HepG2 (cell line): Measurements from ENCODE around the gene UBE2N. TPM values are rescaled to one million over a fixed set of nuclear protein-coding genes. Genes with fewer than 3 reads are reported as not detected.
A peak's percentile ranks its signal among the peaks of the same experiment; 100 is the strongest.

Experiments used
- AHDC1 ChIP-seq: sonication (generic); formaldehyde crosslinking; IDR thresholded peaks from 2 replicates; pipeline ENCODE4 v1.5.1; 2020; ENCODE audit warnings: mild to moderate bottlenecking, missing genetic modification reagents, borderline replicate concordance
- ARNT ChIP-seq: fragments of 450-650 bp; IDR thresholded peaks from 2 replicates; pipeline ENCODE4 v1.6.1; 2017
- CENPT ChIP-seq: sonication (generic); formaldehyde crosslinking; IDR thresholded peaks from 2 replicates; pipeline ENCODE4 v1.8.0; 2022; ENCODE audit warnings: low read depth, mild to moderate bottlenecking, moderate library complexity, missing genetic modification reagents
- CHCHD3 ChIP-seq: sonication (generic); formaldehyde crosslinking; IDR thresholded peaks from 2 replicates; pipeline ENCODE4 v1.8.0; 2022; ENCODE audit warnings: mild to moderate bottlenecking, missing genetic modification reagents, moderate library complexity
- EEA1 ChIP-seq: sonication (generic); formaldehyde crosslinking; IDR thresholded peaks from 2 replicates; pipeline ENCODE4 v1.5.1; 2020; ENCODE audit warnings: mild to moderate bottlenecking, missing genetic modification reagents, borderline replicate concordance
- GMEB2 ChIP-seq: IDR thresholded peaks from 2 replicates; pipeline ENCODE4 v1.6.1; 2016; ENCODE audit warnings: missing biosample characterization, missing genetic modification reagents, low read depth
- MYPOP ChIP-seq: sonication (generic); formaldehyde crosslinking; IDR thresholded peaks from 2 replicates; pipeline ENCODE4 v1.8.1; 2023; ENCODE audit warnings: mild to moderate bottlenecking, moderate library complexity, missing genetic modification reagents
- PAX8 ChIP-seq: sonication (generic); formaldehyde crosslinking; IDR thresholded peaks from 2 replicates; pipeline ENCODE4 v1.8.0; 2022; ENCODE audit warnings: mild to moderate bottlenecking, missing genetic modification reagents, borderline replicate concordance
- RARA ChIP-seq: IDR thresholded peaks from 2 replicates; pipeline ENCODE4 v1.6.1; 2016; ENCODE audit warnings: missing genetic modification reagents, missing compliant biosample characterization
- RARG ChIP-seq: sonication (generic); formaldehyde crosslinking; IDR thresholded peaks from 2 replicates; pipeline ENCODE4 v1.4.0; 2020; ENCODE audit warnings: low read depth, mild to moderate bottlenecking, missing genetic modification reagents
- RBFOX2 ChIP-seq: fragments of 200-400 bp; formaldehyde crosslinking; IDR thresholded peaks from 2 replicates; pipeline ENCODE4 v1.6.1; 2017; ENCODE audit warnings: low read depth, mild to moderate bottlenecking, low read length
- TBL1XR1 ChIP-seq: fragments of 150-350 bp; IDR thresholded peaks from 2 replicates; pipeline ENCODE4 v1.6.1; 2014; ENCODE audit warnings: borderline replicate concordance, low read length; ENCODE audit not compliant: partially characterized antibody
- XRCC5 ChIP-seq: fragments of 200-400 bp; formaldehyde crosslinking; optimal IDR thresholded peaks from 2 replicates; pipeline ENCODE3; 2017; ENCODE audit warnings: mild to moderate bottlenecking, low read length
- ZNF282 ChIP-seq: fragments of 450-650 bp; IDR thresholded peaks from 2 replicates; pipeline ENCODE4 v1.6.1; 2018; ENCODE audit not compliant: partially characterized antibody
- ZNF343 ChIP-seq: sonication (generic); formaldehyde crosslinking; IDR thresholded peaks from 2 replicates; pipeline ENCODE4 v1.4.0; 2020; ENCODE audit warnings: mild to moderate bottlenecking, missing genetic modification reagents
- ZNF562 ChIP-seq: sonication (generic); formaldehyde crosslinking; IDR thresholded peaks from 2 replicates; pipeline ENCODE4 v1.8.0; 2022; ENCODE audit warnings: missing genetic modification reagents, borderline replicate concordance
- ZNF563 ChIP-seq: sonication (generic); formaldehyde crosslinking; IDR thresholded peaks from 2 replicates; pipeline ENCODE4 v1.8.0; 2022; ENCODE audit warnings: mild to moderate bottlenecking, moderate library complexity, missing genetic modification reagents
- ZNF567 ChIP-seq: sonication (generic); formaldehyde crosslinking; IDR thresholded peaks from 2 replicates; pipeline ENCODE4 v1.8.1; 2023; ENCODE audit warnings: mild to moderate bottlenecking, missing genetic modification reagents, borderline replicate concordance
- ZNF788 ChIP-seq: sonication (generic); formaldehyde crosslinking; IDR thresholded peaks from 2 replicates; pipeline ENCODE4 v1.5.0; 2020; ENCODE audit warnings: mild to moderate bottlenecking, missing genetic modification reagents, borderline replicate concordance
- polyA plus RNA-seq, 8 experiments: library from polyadenylated mRNA; depleted of rRNA in 3 of 8; stranded (reverse) in 7 of 8; unstranded in 1 of 8; fragments of >200 nt; fragmentation: Illumina TruSeq in 4 of 8; extraction: Trizol in 4 of 8; gene quantifications; 2 replicates each; pipeline versions ENCODE4 v1.2.1 to v1.2.3, GENCODE V29; 2011 to 2016; ENCODE audit warnings: low read depth in 4 of 8, missing spikeins in 1 of 8, mixed read lengths in 1 of 8; ENCODE audit not compliant: insufficient read depth in 1 of 8
- total RNA-seq, 5 experiments: library from RNA; depleted of rRNA; stranded (reverse); fragments of >200 nt; fragmentation: Illumina TruSeq; extraction: Trizol; gene quantifications; 2 replicates each; pipeline ENCODE4 v1.2.3, GENCODE V29; 2016; ENCODE audit warnings: low read depth in 1 of 5

Gene UBE2N
- total and polyA plus RNA-seq, 2 of the 13 experiments (the other 11 are each of a cell fraction or from before 2014, with no cell fraction given) = 188 to 197 TPM

GRCh38 chr12:93442411-93443340 lies 929 bp upstream of the UBE2N start (continued):
- TF ChIP-seq ZNF563 (CRISPR knock-in tag) (no peak), MYPOP (no peak), ZNF562 (CRISPR knock-in tag) (no peak), RARG (CRISPR knock-in tag) (no peak), PAX8 (CRISPR knock-in tag) (no peak), TBL1XR1 (no peak), ZNF788 (CRISPR knock-in tag) (no peak; the same call in 1 of the 2 replicates), RARA (CRISPR knock-in tag) (no peak), EEA1 (CRISPR knock-in tag) (no peak), XRCC5 (peak; percentile 11), AHDC1 (CRISPR knock-in tag) (no peak), CENPT (CRISPR knock-in tag) (no peak), CHCHD3 (CRISPR knock-in tag) (no peak), ZNF343 (CRISPR knock-in tag) (no peak), ZNF282 (no peak), GMEB2 (no peak), RBFOX2 (no peak), ARNT (no peak), ZNF567 (CRISPR knock-in tag) (no peak)
